ENCODE data around the gene KRT1. TPM values are rescaled to one million over a fixed set of nuclear protein-coding genes. Genes with fewer than 3 reads are reported as not detected.

The KRT1 gene
- polyA plus RNA-seq, 1 of the 3 experiments (the other 2 are of a cell fraction): not detected

DNA sequence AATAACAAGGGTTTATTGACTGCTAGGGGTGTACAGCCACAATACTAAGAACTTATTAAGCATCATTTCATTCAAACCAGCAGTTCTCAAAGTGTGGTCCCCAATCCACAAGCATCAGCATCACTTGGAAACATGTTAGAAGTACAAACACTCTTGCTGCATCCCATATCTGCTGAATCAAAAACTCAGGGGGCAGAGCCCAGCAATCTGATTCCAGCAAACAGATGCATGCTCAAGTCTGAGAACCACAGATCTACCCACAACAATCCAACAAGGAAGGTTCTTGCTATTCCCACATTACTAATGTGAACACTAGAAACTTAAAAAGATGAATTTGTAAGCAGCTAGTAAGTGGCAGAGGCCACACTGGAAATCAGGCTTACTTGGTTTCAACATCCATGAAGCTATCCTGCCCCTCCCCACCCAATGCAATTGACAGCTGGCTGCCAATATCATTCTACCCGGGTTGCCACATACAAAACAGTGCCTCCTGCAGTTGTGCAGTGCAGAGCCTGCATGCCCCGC is 16.9 kb upstream of the KRT1 start:
- no peaks in the 10 kb centered on the region for H3K36me3 ChIP-seq (replicated peaks in 1 of 2; ENCODE audit: control insufficient read depth in 1 of 2, insufficient read depth in 2 of 2, low read length in 1 of 2)
- no peaks in the 10 kb centered on the region for H4K20me1 ChIP-seq (ENCODE audit: insufficient read depth)
- TF ChIP-seq MEF2A (IDR thresholded peaks at IDR 0.05; ENCODE audit: borderline replicate concordance, low read depth) (no peak), GATA2 (CRISPR knock-in tag; IDR thresholded peaks at IDR 0.05) (no peak)
- no peaks in the 10 kb centered on the region for H3F3A ChIP-seq (replicated peaks; ENCODE audit: insufficient read depth)
- no peak overlapping the region for H3K4me2 ChIP-seq
- no peak overlapping the region for H3K9ac ChIP-seq
- no peak overlapping the region for H3K4me3 ChIP-seq (ENCODE audit: low read depth in 2 of 2, low read length in 1 of 2)
- peaks cover 0 to 2% of the 10 kb centered on the region in 2 experiments; a peak in 1 of 4 replicates for H3K4me1 ChIP-seq (ENCODE audit: control insufficient read depth in 1 of 2, insufficient read depth in 2 of 2, low read depth in 1 of 2, low read length in 1 of 2)
- peaks cover 51% of the 10 kb centered on the region; the same call in 1 of the 2 replicates for H3K27me3 ChIP-seq (ENCODE audit: insufficient read depth)
- no peak overlapping the region for H2AFZ ChIP-seq (ENCODE audit: low read depth)
- no peak overlapping the region for H3K27ac ChIP-seq (ENCODE audit: low read depth in 2 of 2, low read length in 1 of 2)
- no peaks in the 10 kb centered on the region for H3K9me3 ChIP-seq
- WGBS (ENCODE audit: low lambda C conversion rate): 23% methylated on average over 2 of the region's 2 CpGs
- CTCF ChIA-PET: no interaction called here
- no peak for DNase-seq
- POLR2A ChIA-PET: no interaction called here
- H3K9me2 ChIP-seq: no peaks in the 10 kb centered on the region
- no peaks in the 10 kb centered on the region for H3K79me2 ChIP-seq (ENCODE audit: insufficient read depth)

- Histone ChIP-seq H3K79me2 (ENCODE audit: insufficient read depth) (no peaks in the 10 kb centered on the region), H3K27ac (ENCODE audit: low read depth in 2 of 2, low read length in 1 of 2) (no peak overlapping the region), H3K9ac (no peak overlapping the region), H3K4me3 (ENCODE audit: low read depth in 2 of 2, low read length in 1 of 2) (no peak overlapping the region), H2AFZ (ENCODE audit: low read depth) (no peak overlapping the region), H3K9me3 (no peaks in the 10 kb centered on the region), H3K4me2 (no peak overlapping the region), H4K20me1 (ENCODE audit: insufficient read depth) (no peaks in the 10 kb centered on the region), H3K9me2 (no peaks in the 10 kb centered on the region), H3K27me3 (ENCODE audit: insufficient read depth) (peaks cover 51% of the 10 kb centered on the region; the same call in 1 of the 2 replicates), H3K36me3 (replicated peaks in 1 of 2; ENCODE audit: control insufficient read depth in 1 of 2, insufficient read depth in 2 of 2, low read length in 1 of 2) (no peaks in the 10 kb centered on the region), H3F3A (replicated peaks; ENCODE audit: insufficient read depth) (no peaks in the 10 kb centered on the region), H3K4me1 (ENCODE audit: control insufficient read depth in 1 of 2, insufficient read depth in 2 of 2, low read depth in 1 of 2, low read length in 1 of 2) (peaks cover 0 to 7% of the 10 kb centered on the region in 2 experiments; a peak in 1 of 4 replicates)
- CTCF ChIA-PET: no interaction called here
- POLR2A ChIA-PET: no interaction called here
- TF ChIP-seq, protein P1, sequence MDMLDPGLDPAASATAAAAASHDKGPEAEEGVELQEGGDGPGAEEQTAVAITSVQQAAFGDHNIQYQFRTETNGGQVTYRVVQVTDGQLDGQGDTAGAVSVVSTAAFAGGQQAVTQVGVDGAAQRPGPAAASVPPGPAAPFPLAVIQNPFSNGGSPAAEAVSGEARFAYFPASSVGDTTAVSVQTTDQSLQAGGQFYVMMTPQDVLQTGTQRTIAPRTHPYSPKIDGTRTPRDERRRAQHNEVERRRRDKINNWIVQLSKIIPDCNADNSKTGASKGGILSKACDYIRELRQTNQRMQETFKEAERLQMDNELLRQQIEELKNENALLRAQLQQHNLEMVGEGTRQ (IDR thresholded peaks at IDR 0.05; ENCODE audit: borderline replicate concordance, low read depth, low read length): no peak
- no peak for TF ChIP-seq PBX3 (IDR thresholded peaks at IDR 0.05)
- WGBS (ENCODE audit: low lambda C conversion rate): 11% methylated on average over 3 of the region's 3 CpGs
- no peak for DNase-seq
Observed at GRCh38 chr12:52696588-52696987, 16.4 kb upstream of the KRT1 start.

DNA sequence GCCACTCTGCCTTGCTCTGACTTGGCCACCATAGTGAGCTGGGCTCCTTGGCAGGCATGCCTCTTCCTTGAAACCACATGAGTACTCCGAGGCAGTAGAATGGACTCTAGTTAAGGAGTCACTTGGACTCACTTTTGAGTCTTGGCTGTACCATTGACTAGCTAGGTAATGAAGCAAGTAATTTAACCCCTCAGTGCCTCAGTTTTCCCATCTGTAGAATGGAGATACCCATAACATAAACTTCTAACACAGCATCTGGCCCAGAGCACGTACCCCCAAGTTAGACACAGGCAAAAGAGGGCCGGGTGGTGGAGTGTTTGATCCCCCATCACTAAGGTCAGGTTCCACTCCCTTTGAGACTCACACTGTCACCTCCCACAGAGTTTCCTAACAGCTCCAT is 14.8 kb upstream of the KRT1 start:
- no peaks in the 10 kb centered on the region for H4K20me1 ChIP-seq (ENCODE audit: insufficient read depth)
- CTCF ChIA-PET: no interaction called here
- H2AFZ ChIP-seq (ENCODE audit: low read depth): no peak overlapping the region
- no peak overlapping the region for H3K4me2 ChIP-seq
- H3K27ac ChIP-seq (ENCODE audit: low read depth in 2 of 2, low read length in 1 of 2): no peak overlapping the region
- H3K4me1 ChIP-seq (ENCODE audit: control insufficient read depth in 1 of 2, insufficient read depth in 2 of 2, low read depth in 1 of 2, low read length in 1 of 2): peaks cover 0 to 13% of the 10 kb centered on the region in 2 experiments; a peak in 1 of 4 replicates
- DNase-seq: no peak
- WGBS (ENCODE audit: low lambda C conversion rate): 8% methylated on average over 2 of the region's 3 CpGs
- TF ChIP-seq, protein P2, sequence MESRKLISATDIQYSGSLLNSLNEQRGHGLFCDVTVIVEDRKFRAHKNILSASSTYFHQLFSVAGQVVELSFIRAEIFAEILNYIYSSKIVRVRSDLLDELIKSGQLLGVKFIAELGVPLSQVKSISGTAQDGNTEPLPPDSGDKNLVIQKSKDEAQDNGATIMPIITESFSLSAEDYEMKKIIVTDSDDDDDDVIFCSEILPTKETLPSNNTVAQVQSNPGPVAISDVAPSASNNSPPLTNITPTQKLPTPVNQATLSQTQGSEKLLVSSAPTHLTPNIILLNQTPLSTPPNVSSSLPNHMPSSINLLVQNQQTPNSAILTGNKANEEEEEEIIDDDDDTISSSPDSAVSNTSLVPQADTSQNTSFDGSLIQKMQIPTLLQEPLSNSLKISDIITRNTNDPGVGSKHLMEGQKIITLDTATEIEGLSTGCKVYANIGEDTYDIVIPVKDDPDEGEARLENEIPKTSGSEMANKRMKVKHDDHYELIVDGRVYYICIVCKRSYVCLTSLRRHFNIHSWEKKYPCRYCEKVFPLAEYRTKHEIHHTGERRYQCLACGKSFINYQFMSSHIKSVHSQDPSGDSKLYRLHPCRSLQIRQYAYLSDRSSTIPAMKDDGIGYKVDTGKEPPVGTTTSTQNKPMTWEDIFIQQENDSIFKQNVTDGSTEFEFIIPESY (IDR thresholded peaks at IDR 0.05; ENCODE audit: borderline replicate concordance, low read depth): no peak
- TF ChIP-seq, protein P3, sequence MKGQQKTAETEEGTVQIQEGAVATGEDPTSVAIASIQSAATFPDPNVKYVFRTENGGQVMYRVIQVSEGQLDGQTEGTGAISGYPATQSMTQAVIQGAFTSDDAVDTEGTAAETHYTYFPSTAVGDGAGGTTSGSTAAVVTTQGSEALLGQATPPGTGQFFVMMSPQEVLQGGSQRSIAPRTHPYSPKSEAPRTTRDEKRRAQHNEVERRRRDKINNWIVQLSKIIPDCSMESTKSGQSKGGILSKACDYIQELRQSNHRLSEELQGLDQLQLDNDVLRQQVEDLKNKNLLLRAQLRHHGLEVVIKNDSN (IDR thresholded peaks at IDR 0.05; ENCODE audit: borderline replicate concordance, low read depth): no peak
- TF ChIP-seq SIN3A (IDR thresholded peaks at IDR 0.05; ENCODE audit: borderline replicate concordance, low read depth, low read length) (no peak), RAD21 (IDR thresholded peaks at IDR 0.05; ENCODE audit: low read length) (no peak), SMC3 (IDR thresholded peaks at IDR 0.05; ENCODE audit: low read depth, low read length) (no peak), TEAD4 (IDR thresholded peaks at IDR 0.05; ENCODE audit: borderline replicate concordance, insufficient read depth) (no peak)
- POLR2A ChIA-PET: no interaction called here
- no peak overlapping the region for H3K4me3 ChIP-seq (ENCODE audit: low read depth in 2 of 2, low read length in 1 of 2)
- peaks cover 55% of the 10 kb centered on the region; the same call in 1 of the 2 replicates for H3K27me3 ChIP-seq (ENCODE audit: insufficient read depth)
- no peaks in the 10 kb centered on the region for H3K79me2 ChIP-seq (ENCODE audit: insufficient read depth)
- H3K9me2 ChIP-seq: no peaks in the 10 kb centered on the region
- no peaks in the 10 kb centered on the region for H3F3A ChIP-seq (replicated peaks; ENCODE audit: insufficient read depth)
- no peak overlapping the region for H3K9ac ChIP-seq
- H3K36me3 ChIP-seq (replicated peaks in 1 of 2; ENCODE audit: control insufficient read depth in 1 of 2, insufficient read depth in 2 of 2, low read length in 1 of 2): no peaks in the 10 kb centered on the region
- H3K9me3 ChIP-seq: no peaks in the 10 kb centered on the region
